Glomerular visceral epithelial cell (primary cell): ENCODE results near the gene RHCG.
A peak's percentile ranks its signal among the peaks of the same experiment; 100 is the strongest.

ENCODE experiments used
- DNase-seq: peaks from one replicate; pipeline ENCODE4 v3.0.0-alpha.2; 2016; ENCODE audit errors: extremely low spot score

The RHCG gene

GRCh38 chr15:89444241-89445225 is 51.9 kb downstream of the RHCG start:
- no peak for DNase-seq

- no peak for DNase-seq
Observed at GRCh38 chr15:89443581-89443980, 52.8 kb downstream of the RHCG start.

GRCh38 chr15:89442671-89443307 is 53.6 kb downstream of the RHCG start:
- DNase-seq, result peak; percentile 40

- DNase-seq, result no peak
Observed at GRCh38 chr15:89442155-89442554, 54.2 kb downstream of the RHCG start.

GRCh38 chr15:89441295-89441812 is 55.0 kb downstream of the RHCG start:
- no peak for DNase-seq

GRCh38 chr15:89439764-89440163 is 56.6 kb downstream of the RHCG start:
- no peak for DNase-seq

- DNase-seq, result no peak
Observed at GRCh38 chr15:89436560-89437311, 59.6 kb downstream of the RHCG start.

GRCh38 chr15:89435362-89435761 is 61.0 kb downstream of the RHCG start:
- no peak for DNase-seq

- DNase-seq, result no peak
Observed at GRCh38 chr15:89433686-89434085, 62.7 kb downstream of the RHCG start.

GRCh38 chr15:89430530-89431341 is 65.6 kb downstream of the RHCG start:
- peak; percentile 76 for DNase-seq

GRCh38 chr15:89429986-89430385 is 66.4 kb downstream of the RHCG start:
- DNase-seq, result no peak

GRCh38 chr15:89429023-89429422 is 67.4 kb downstream of the RHCG start:
- DNase-seq, result peak; percentile 11

GRCh38 chr15:89428246-89428645 is 68.1 kb downstream of the RHCG start:
- DNase-seq, result no peak

GRCh38 chr15:89426500-89426899 is 69.9 kb downstream of the RHCG start:
- DNase-seq, result no peak

- DNase-seq, result no peak
Observed at GRCh38 chr15:89423981-89424380, 72.4 kb downstream of the RHCG start.
